Right cardiac atrium (tissue), 5 donors: ENCODE measurements around the gene TTLL9. TPM values are rescaled to one million over a fixed set of nuclear protein-coding genes. Genes with fewer than 3 reads are reported as not detected.
"Not testable (repeated sequence)": the region's sequence is repeated elsewhere in the genome, so short reads cannot be mapped to it uniquely, and the experiment has no call there.

Source experiments
- ATAC-seq, 2 donors: fragments of 200-7000 bp; cut with Tn5 transposase; one replicate each; pipeline versions ENCODE4 v1.8.0 to v1.9.1; 2020; ENCODE audit warnings: moderate library complexity in 2 of 2, mild to moderate bottlenecking in 1 of 2
- DNase-seq, 3 donors: peaks; one replicate each; pipeline ENCODE4 v3.0.0-alpha.2; 2020
- H3K27ac ChIP-seq: one replicate; pipeline ENCODE4 v1.5.1; 2013; ENCODE audit warnings: mild to moderate bottlenecking, low read length, control low read depth, moderate library complexity
- H3K27me3 ChIP-seq: one replicate; pipeline ENCODE4 v1.6.1; 2013; ENCODE audit not compliant: control insufficient read depth, insufficient read depth
- H3K4me1 ChIP-seq: one replicate; pipeline ENCODE4 v1.6.1; 2013; ENCODE audit warnings: low read length; ENCODE audit not compliant: control insufficient read depth, insufficient read depth
- H3K4me3 ChIP-seq: one replicate; pipeline ENCODE4 v1.5.1; 2013; ENCODE audit warnings: low read length, control low read depth
- H3K9me3 ChIP-seq: one replicate; pipeline ENCODE4 v1.6.1; 2013; ENCODE audit warnings: low read length; ENCODE audit not compliant: control insufficient read depth
- WGBS: extraction: QIAGEN DNeasy Blood & Tissue Kit; methylation state at CpG from one replicate; pipeline ENCODE4 v1.1.7; 2013; 5-methylcytosine and 5-hydroxymethylcytosine counted together
- intact Hi-C, 4 donors: fragments of 100-400 bp; cut with DNase I; formaldehyde crosslinking; loops; one replicate each; pipeline versions ENCODE4 v1.11.0 to v1.14.0; 2022 to 2023
- long read RNA-seq, 4 donors: library from polyadenylated mRNA; unstranded; transcript quantifications; one replicate each; pipeline ENCODE4 v2.0.0, GENCODE V29; 2020 to 2021
- polyA plus RNA-seq: library from polyadenylated mRNA; stranded (reverse); fragments of 200-250 nt; gene quantifications from one replicate; pipeline ENCODE4 v1.2.3, GENCODE V29; 2013
- total RNA-seq, 4 donors: library from RNA; stranded (reverse); fragmentation: NEBNext Ultra II Directional; extraction: Animal tissue kit (Norgen Biotek cat#: 25700); gene quantifications; one replicate each; pipeline ENCODE4 v1.2.1, GENCODE V29; 2021
- donor health status: healthy with polysubstance abuse.
- donor health status: DM: no; HTN: yes; CAD: no.
- donor health status: DM: no; HTN: no; CAD: no.
- donor health status: DM: no; HTN: yes; CAD: no; lungs with severe emphysema.
- donor health status: DM: yes; HTN: yes; CAD: no.

Gene TTLL9
- total RNA-seq (under 1 TPM in 2 of 4 donors, not detected in 2; 0.15 to 0.19 TPM), polyA plus RNA-seq (0.14 TPM)
- long read RNA-seq, donor 1 = 0 reads
- long read RNA-seq, donor 2 = 0 reads
- long read RNA-seq, donor 3 = 0 reads
- long read RNA-seq, donor 4 = 0 reads

- peak within 1 kb of the TSS; percentile 25 for H3K27ac ChIP-seq
- under 1% methylated on average over 80 of the region's 80 CpGs for WGBS
- no peaks in the 10 kb centered on the region for H3K27me3 ChIP-seq
- intact Hi-C loops = no loop called here
- H3K4me1 ChIP-seq = peaks cover 2% of the 10 kb centered on the region
- peak; percentile 47 to 84 (median 82) for DNase-seq
- no peaks in the 10 kb centered on the region for H3K9me3 ChIP-seq
- ATAC-seq = peak; percentile 88 to 89
- peak within 1 kb of the TSS; percentile 60 for H3K4me3 ChIP-seq
Measured at GRCh38 chr20:31869942-31870725, at the start of gene TTLL9, which contains the start of gene DUSP15. TTLL9 (plus strand) TSS chr20:31870634; CDS start chr20:31871127, 493 bp downstream. DUSP15 (minus strand) TSS chr20:31870527; CDS start chr20:31870337, 190 bp downstream.

GRCh38 chr20:31821427-31821826 lies 49.0 kb upstream of the TTLL9 start:
- ATAC-seq (no peak), DNase-seq (peak in 1 of 3 donors; percentile 20)
- Histone ChIP-seq H3K27ac (no peak overlapping the region), H3K4me3 (no peak overlapping the region), H3K27me3 (no peaks in the 10 kb centered on the region), H3K4me1 (no peaks in the 10 kb centered on the region), H3K9me3 (no peaks in the 10 kb centered on the region)
- WGBS = 57% methylated on average over 5 of the region's 5 CpGs
- intact Hi-C loops = loop anchor here in 1 of 4 donors (10.0 kb wide), 1 partner anchor 213 kb away; no protein-coding TSS in a partner anchor

GRCh38 chr20:31822421-31823330 lies 47.8 kb upstream of the TTLL9 start:
- peak; percentile 73 to 90 (median 89) for DNase-seq
- H3K4me3 ChIP-seq = no peak overlapping the region
- peak overlapping the region; percentile 25 for H3K27ac ChIP-seq
- H3K27me3 ChIP-seq = no peaks in the 10 kb centered on the region
- WGBS = 6% methylated on average over 29 of the region's 29 CpGs
- ATAC-seq = peak; percentile 81 to 83
- no peaks in the 10 kb centered on the region for H3K9me3 ChIP-seq
- intact Hi-C loops = loop anchor here in 2 of 4 donors (2.0 to 10.0 kb wide), 2 partner anchors 208 to 212 kb away; no protein-coding TSS in a partner anchor
- no peaks in the 10 kb centered on the region for H3K4me1 ChIP-seq

- peak in 1 of 2 donors; percentile 2 for ATAC-seq
- peak in 1 of 3 donors; percentile 51 for DNase-seq
- no peak overlapping the region for H3K27ac ChIP-seq
- H3K4me3 ChIP-seq = no peak overlapping the region
- no peaks in the 10 kb centered on the region for H3K4me1 ChIP-seq
- no peaks in the 10 kb centered on the region for H3K27me3 ChIP-seq
- no peaks in the 10 kb centered on the region for H3K9me3 ChIP-seq
- intact Hi-C loops = loop anchor here in 2 of 4 donors (2.0 to 10.0 kb wide), 2 partner anchors 207 to 211 kb away; no protein-coding TSS in a partner anchor
- 64% methylated on average over 14 of the region's 14 CpGs for WGBS
Measured at GRCh38 chr20:31823360-31824124, 46.9 kb upstream of the TTLL9 start.

GRCh38 chr20:31824125-31824485 lies 46.3 kb upstream of the TTLL9 start:
- Histone ChIP-seq H3K4me1 (no peaks in the 10 kb centered on the region), H3K4me3 (no peak overlapping the region), H3K27ac (no peak overlapping the region), H3K9me3 (no peaks in the 10 kb centered on the region), H3K27me3 (no peaks in the 10 kb centered on the region)
- intact Hi-C loops = loop anchor here in 1 of 4 donors (10.0 kb wide), 1 partner anchor 211 kb away; no protein-coding TSS in a partner anchor
- ATAC-seq (no peak), DNase-seq (no peak)
- 91% methylated on average over 4 of the region's 4 CpGs for WGBS

- Histone ChIP-seq H3K27me3 (no peaks in the 10 kb centered on the region), H3K9me3 (no peaks in the 10 kb centered on the region), H3K4me1 (no peaks in the 10 kb centered on the region), H3K4me3 (no peak overlapping the region), H3K27ac (no peak overlapping the region)
- DNase-seq (peak in 1 of 3 donors; percentile 42), ATAC-seq (no peak)
- intact Hi-C loops = loop anchor here in 2 of 4 donors (5.0 to 10.0 kb wide), 2 partner anchors 210 to 258 kb away; no protein-coding TSS in a partner anchor
- 80% methylated on average over 14 of the region's 14 CpGs for WGBS
Measured at GRCh38 chr20:31824554-31825313, 45.7 kb upstream of the TTLL9 start.

- ATAC-seq (no peak), DNase-seq (no peak)
- Histone ChIP-seq H3K27me3 (no peaks in the 10 kb centered on the region), H3K4me1 (no peaks in the 10 kb centered on the region), H3K4me3 (no peak overlapping the region), H3K27ac (no peak overlapping the region), H3K9me3 (no peaks in the 10 kb centered on the region)
- 85% methylated on average over 5 of the region's 5 CpGs for WGBS
- intact Hi-C loops = loop anchor here in 2 of 4 donors (5.0 to 10.0 kb wide), 2 partner anchors 209 to 256 kb away; no protein-coding TSS in a partner anchor
Measured at GRCh38 chr20:31826074-31826473, 44.4 kb upstream of the TTLL9 start.

- no peaks in the 10 kb centered on the region for H3K4me1 ChIP-seq
- DNase-seq (no peak), ATAC-seq (no peak)
- no peak overlapping the region for H3K4me3 ChIP-seq
- H3K27ac ChIP-seq = no peak overlapping the region
- intact Hi-C loops = loop anchor here in 2 of 4 donors (5.0 to 10.0 kb wide), 2 partner anchors 208 to 255 kb away; no protein-coding TSS in a partner anchor
- 84% methylated on average over 2 of the region's 2 CpGs for WGBS
- H3K9me3 ChIP-seq = no peaks in the 10 kb centered on the region
- H3K27me3 ChIP-seq = no peaks in the 10 kb centered on the region
Measured at GRCh38 chr20:31827059-31827458, 43.4 kb upstream of the TTLL9 start.

- WGBS = 96% methylated on average over 11 of the region's 11 CpGs
- H3K9me3 ChIP-seq, H3K4me1 ChIP-seq, DNase-seq, H3K4me3 ChIP-seq, H3K27me3 ChIP-seq, H3K27ac ChIP-seq, ATAC-seq: not testable (repeated sequence)
- intact Hi-C loops = loop anchor here in 2 of 4 donors (5.0 to 10.0 kb wide), 2 partner anchors 207 to 254 kb away; no protein-coding TSS in a partner anchor
Measured at GRCh38 chr20:31828016-31828415, 42.4 kb upstream of the TTLL9 start.
